NB4 (cell line): ENCODE results near the gene CFAP74.

Experiments
- DNase-seq: peaks from one replicate; pipeline ENCODE4 v3.0.0; 2010; ENCODE audit warnings: low read depth
- H3K4me3 ChIP-seq: one replicate; pipeline ENCODE4 v1.5.1; 2011; ENCODE audit warnings: mild to moderate bottlenecking, low read depth, low read length, moderate library complexity
- MYC ChIP-seq: IDR thresholded peaks from 2 replicates; pipeline ENCODE4 v1.6.1; 2011; ENCODE audit warnings: low read depth, low read length
- POLR2A ChIP-seq: IDR thresholded peaks from 2 replicates; pipeline ENCODE4 v1.6.1; 2011; ENCODE audit warnings: mild to moderate bottlenecking; ENCODE audit not compliant: insufficient read length; ENCODE audit errors: extremely low read depth
- TF ChIP-seq, protein P1 (sequence below): IDR thresholded peaks from 2 replicates; pipeline ENCODE4 v1.6.1; 2011; ENCODE audit warnings: low read depth, low read length
- TF ChIP-seq, protein P2 (sequence below): IDR thresholded peaks from one replicate; pipeline ENCODE4 v1.5.1; 2012; ENCODE audit warnings: low read depth, low read length

CFAP74 gene

DNA sequence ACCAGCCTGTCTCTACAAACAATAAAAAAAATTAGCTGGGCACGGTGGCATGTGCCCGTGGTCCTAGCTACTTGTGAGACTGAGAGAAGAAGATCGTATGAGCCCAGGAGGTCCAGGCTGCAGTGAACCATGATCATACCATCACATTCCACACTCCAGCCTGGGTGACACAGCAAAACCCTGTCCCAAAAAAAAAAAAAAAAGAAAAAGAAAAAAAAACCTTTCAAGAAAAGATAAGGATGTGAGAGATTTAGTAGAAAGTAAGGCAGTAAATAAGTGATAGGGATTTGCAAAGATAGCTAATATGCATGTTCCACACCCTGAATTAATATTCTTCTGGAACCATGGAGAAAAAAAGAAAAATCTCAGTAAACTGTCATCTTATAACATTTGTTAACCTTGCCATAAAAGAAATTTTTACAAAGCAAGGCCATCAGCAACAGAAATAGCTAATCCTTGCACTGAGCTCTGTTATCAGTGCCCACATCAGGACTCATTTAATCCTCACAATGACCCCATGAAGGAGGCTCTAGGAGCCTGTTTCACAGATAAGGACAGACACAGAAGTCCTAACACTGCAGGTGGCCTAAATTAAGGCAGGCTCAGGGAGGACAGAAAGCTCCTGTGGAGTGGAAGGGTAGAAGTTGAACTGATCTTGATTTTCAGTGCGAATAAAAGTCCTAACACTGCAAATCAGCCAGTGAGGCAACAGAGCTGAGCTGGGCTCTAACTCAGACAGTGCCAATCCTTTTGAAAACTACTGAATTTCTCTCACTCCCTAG is 120.3 kb downstream of the CFAP74 start:
- H3K4me3 ChIP-seq = no peak overlapping the region
- TF ChIP-seq, protein P1, sequence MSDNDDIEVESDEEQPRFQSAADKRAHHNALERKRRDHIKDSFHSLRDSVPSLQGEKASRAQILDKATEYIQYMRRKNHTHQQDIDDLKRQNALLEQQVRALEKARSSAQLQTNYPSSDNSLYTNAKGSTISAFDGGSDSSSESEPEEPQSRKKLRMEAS = no peak
- TF ChIP-seq MYC (no peak), POLR2A (no peak)
- TF ChIP-seq, protein P2, sequence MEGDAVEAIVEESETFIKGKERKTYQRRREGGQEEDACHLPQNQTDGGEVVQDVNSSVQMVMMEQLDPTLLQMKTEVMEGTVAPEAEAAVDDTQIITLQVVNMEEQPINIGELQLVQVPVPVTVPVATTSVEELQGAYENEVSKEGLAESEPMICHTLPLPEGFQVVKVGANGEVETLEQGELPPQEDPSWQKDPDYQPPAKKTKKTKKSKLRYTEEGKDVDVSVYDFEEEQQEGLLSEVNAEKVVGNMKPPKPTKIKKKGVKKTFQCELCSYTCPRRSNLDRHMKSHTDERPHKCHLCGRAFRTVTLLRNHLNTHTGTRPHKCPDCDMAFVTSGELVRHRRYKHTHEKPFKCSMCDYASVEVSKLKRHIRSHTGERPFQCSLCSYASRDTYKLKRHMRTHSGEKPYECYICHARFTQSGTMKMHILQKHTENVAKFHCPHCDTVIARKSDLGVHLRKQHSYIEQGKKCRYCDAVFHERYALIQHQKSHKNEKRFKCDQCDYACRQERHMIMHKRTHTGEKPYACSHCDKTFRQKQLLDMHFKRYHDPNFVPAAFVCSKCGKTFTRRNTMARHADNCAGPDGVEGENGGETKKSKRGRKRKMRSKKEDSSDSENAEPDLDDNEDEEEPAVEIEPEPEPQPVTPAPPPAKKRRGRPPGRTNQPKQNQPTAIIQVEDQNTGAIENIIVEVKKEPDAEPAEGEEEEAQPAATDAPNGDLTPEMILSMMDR = no peak
- DNase-seq = no peak

DNA sequence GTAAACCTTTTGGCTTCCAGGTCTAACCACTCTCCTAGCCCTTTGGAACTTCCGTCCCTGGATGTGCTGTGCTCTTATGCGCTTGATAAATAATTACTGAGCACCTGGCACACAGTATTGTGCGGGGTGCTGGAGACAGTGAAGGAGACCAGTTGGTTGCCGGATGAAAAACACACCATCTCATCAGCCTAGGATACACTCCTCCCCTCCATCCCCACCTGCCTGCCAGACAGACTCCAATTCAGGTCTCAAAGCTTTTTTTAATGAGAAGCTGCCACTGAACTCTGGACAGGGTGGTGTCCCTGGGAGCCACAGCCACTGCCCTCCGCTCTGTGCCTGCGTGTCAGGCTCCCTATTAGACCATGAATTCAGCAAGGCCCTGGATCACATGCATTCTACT is 121.9 kb downstream of the CFAP74 start:
- no peak for DNase-seq
- no peak overlapping the region for H3K4me3 ChIP-seq
- no peak for TF ChIP-seq POLR2A
- TF ChIP-seq, protein P2 = no peak
- no peak for TF ChIP-seq MYC
- TF ChIP-seq, protein P1 = no peak

DNA sequence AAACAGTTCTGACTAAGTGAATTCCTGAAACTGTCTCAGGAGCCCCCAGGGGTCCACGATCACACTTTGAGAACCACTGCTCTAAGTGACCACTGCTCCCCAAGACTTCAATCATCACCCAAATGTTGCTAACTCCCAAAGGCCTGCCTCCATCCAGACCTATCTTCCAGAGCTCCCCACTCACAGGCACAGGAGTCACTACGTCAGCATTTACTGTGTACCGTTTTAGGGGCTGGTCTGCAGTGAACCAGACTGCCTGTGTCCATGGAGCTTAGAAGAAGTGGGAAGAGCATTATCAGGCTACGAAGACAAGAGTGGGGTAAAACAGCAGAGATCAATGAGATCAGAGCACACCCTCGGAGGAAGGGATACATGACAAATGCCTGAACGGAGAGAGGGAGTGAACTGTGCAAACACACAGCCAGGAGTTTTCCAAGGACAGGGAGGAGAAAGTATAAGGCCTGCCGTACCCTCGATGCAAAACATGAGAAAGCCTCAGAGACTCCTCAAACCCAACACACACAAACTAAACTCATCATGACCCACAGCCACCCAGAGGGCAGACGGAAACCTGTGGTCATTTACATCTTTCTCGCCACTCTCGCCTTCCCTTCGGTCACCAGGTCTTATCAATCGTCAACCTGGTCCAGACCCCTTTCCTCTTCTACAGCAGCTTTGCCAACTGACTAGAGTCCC is 122.8 kb downstream of the CFAP74 start:
- DNase-seq = no peak
- H3K4me3 ChIP-seq = no peak overlapping the region
- TF ChIP-seq, protein P1 = no peak
- no peak for TF ChIP-seq MYC
- TF ChIP-seq, protein P2 = no peak
- no peak for TF ChIP-seq POLR2A

DNA sequence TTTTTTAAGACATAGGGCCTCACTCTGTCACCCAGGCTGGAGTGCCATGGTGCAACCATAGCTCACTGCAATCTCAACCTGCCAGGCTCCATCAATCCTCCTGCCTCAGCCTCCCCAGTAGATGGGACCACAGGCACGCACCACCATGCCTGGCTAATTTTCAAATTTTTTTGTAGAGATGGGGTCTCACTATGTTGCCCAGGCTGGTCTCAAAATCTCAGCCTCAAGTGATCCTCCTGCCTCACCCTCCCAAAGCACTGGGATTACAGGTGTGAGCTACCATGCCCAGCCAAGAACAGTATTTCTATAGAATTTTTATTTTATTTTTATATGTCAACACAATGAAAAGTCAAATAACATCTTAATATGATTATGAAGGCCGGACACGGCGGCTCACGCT is 123.6 kb downstream of the CFAP74 start:
- H3K4me3 ChIP-seq = no peak overlapping the region
- DNase-seq = no peak
- TF ChIP-seq POLR2A (no peak), MYC (no peak)

DNA sequence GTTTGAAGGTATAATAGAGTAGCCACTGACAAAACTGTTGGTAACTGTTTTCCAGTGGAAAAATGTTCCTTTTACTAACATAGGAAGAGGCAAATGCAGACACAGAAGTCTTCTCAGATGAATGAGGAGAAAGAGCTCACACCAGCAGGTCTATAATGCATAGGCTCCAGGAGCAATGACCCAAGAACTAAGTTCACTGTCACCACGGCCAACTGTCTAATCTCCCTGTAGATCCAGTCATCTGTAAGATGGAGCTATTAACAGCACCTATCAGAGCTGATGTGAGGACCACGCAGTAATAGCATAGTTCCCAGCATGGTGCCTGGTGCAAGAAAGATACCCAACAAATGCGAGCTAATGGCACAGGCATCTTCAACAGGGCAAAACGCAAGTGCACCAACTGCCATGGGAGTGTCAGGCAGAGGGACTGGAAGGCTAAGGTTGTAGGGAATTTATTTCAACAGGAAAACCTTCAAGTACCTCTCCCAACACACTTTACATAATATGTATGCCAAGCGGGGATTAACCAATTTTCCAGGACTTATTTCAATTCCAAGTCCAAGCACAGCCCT is 125.6 kb downstream of the CFAP74 start:
- TF ChIP-seq, protein P1 = no peak
- TF ChIP-seq MYC (no peak), POLR2A (no peak)
- TF ChIP-seq, protein P2 = no peak

DNA sequence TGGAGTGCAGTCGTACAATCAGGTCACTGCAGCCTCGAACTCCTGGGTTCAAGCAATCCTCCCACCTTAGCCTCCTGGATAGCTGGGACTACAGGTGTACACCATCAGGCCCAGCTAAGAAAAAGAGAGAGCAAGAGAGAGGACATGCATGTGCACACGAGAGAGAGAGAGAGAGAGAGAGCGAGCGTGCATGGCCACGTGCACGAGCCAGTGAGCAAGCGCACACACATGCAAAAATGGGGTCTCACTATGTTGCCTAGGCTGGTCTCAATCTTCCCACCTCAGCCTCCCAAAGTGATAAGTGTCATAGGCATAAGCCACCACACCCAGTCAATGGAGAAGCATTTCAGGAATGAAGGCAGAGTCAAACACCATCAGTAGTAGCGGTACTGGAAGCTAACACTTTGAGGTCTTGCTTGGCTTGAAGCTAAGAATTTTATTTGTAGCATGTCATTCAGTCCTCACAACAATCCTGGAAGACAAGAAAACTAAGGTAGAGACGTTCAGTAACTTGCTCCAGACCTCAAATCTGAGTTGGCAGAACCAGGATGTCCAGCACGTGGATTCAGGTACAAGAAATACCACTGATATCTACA is 127.2 kb downstream of the CFAP74 start:
- H3K4me3 ChIP-seq = no peak overlapping the region
- no peak for TF ChIP-seq POLR2A
- no peak for DNase-seq

More for the DNA sequence above, 125.6 kb downstream of the CFAP74 start:
- H3K4me3 ChIP-seq = no peak overlapping the region
- DNase-seq = no peak
